HepG2 (cell line): ENCODE measurements around the gene MYCBPAP. TPM values are rescaled to one million over a fixed set of nuclear protein-coding genes. Genes with fewer than 3 reads are reported as not detected.

Source experiments
- ATAC-seq: fragments of 200-7000 bp; cut with Tn5 transposase; 3 replicates; pipeline ENCODE4 v1.9.1; 2020; ENCODE audit warnings: mild to moderate bottlenecking, moderate library complexity
- BruUV-seq: library from RNA; stranded (reverse); fragments of 400-500 nt; replicated peaks from 2 replicates; lab custom pipeline; 2021; lab: Mats Ljungman, UMichigan
- CTCF ChIA-PET: fragments of 300-600 bp; formaldehyde crosslinking; extraction: SDS; loops from one replicate; lab custom pipeline; 2021; ENCODE audit warnings: low total read pairs, inconsistent platforms, low intra/inter-chr PET ratio; lab: Yijun Ruan, JAX
- POLR2A ChIA-PET: fragments of 350-600 bp; sonication (Branson Sonifier 250); formaldehyde crosslinking; loops from one replicate; lab custom pipeline; 2020; ENCODE audit warnings: antibody characterized with exemption, inconsistent platforms; lab: Yijun Ruan, JAX
- DNase-seq: peaks from one replicate; pipeline ENCODE4 v3.0.0-alpha.2; 2015; ENCODE audit warnings: low spot score
- FAIRE-seq: peaks from 3 replicates; lab custom pipeline; 2011; peaks lifted over from hg19 to GRCh38; lab: Jason Lieb, UNC
- H2AFZ ChIP-seq: one replicate; pipeline ENCODE4 v1.6.1; 2011; ENCODE audit warnings: low read length, inconsistent platforms
- H3K27ac ChIP-seq: fragments of 300-600 bp; 3 replicates; pipeline ENCODE4 v1.8.0; 2011; ENCODE audit warnings: mixed run types, mild to moderate bottlenecking, mixed read lengths, low read length, inconsistent platforms; ENCODE audit not compliant: insufficient read depth; ENCODE audit errors: extremely low read length
- H3K27me3 ChIP-seq, 2 experiments: fragments of 200-600 bp in 1 of 2; 2 replicates in 1 of 2; 3 replicates in 1 of 2; pipeline versions ENCODE4 v1.6.0 to v1.8.0; 2011; ENCODE audit warnings: low read length in 2 of 2, mild to moderate bottlenecking in 2 of 2, moderate library complexity in 2 of 2, inconsistent platforms in 1 of 2; ENCODE audit not compliant: insufficient read depth in 2 of 2, control insufficient read depth in 1 of 2
- H3K36me3 ChIP-seq, 2 experiments: fragments of 200-600 bp in 1 of 2; replicated peaks in 1 of 2; 2 replicates in 1 of 2; 3 replicates in 1 of 2; pipeline versions ENCODE4 v1.5.1 to v1.8.0; 2011; ENCODE audit warnings: low read length in 2 of 2, inconsistent platforms in 1 of 2; ENCODE audit not compliant: insufficient read depth in 2 of 2, control insufficient read depth in 1 of 2
- H3K4me1 ChIP-seq: 2 replicates; pipeline ENCODE4 v1.5.1; 2012; ENCODE audit warnings: low read length, inconsistent platforms; ENCODE audit not compliant: insufficient read depth
- H3K4me2 ChIP-seq: 2 replicates; pipeline ENCODE4 v1.6.0; 2011; ENCODE audit warnings: low read depth, low read length, inconsistent platforms
- H3K4me3 ChIP-seq, 3 experiments: fragments of 200-600 bp in 1 of 3; sonication (generic), shearing (Covaris generic) in 1 of 3; replicated peaks in 1 of 3; 2 replicates each; pipeline ENCODE4 v1.5.1; 2011 to 2016; ENCODE audit warnings: low read length in 3 of 3, inconsistent platforms in 2 of 3, low read depth in 2 of 3, mild to moderate bottlenecking in 2 of 3, control low read depth in 1 of 3, mixed read lengths in 1 of 3; ENCODE audit not compliant: insufficient read depth in 1 of 3
- H3K79me2 ChIP-seq: one replicate; pipeline ENCODE4 v1.6.1; 2011; ENCODE audit warnings: low read length, inconsistent platforms; ENCODE audit not compliant: insufficient read depth
- H3K9ac ChIP-seq: 2 replicates; pipeline ENCODE4 v1.6.0; 2011; ENCODE audit warnings: mild to moderate bottlenecking, low read depth, low read length, inconsistent platforms; ENCODE audit not compliant: insufficient read depth
- H3K9me3 ChIP-seq: 2 replicates; pipeline ENCODE4 v1.5.1; 2012; ENCODE audit warnings: mild to moderate bottlenecking, low read length
- H4K20me1 ChIP-seq: 2 replicates; pipeline ENCODE4 v1.6.0; 2011; ENCODE audit warnings: inconsistent platforms, mild to moderate bottlenecking, low read length, moderate library complexity; ENCODE audit not compliant: insufficient read depth
- ATF3 ChIP-seq: sonication (generic); formaldehyde crosslinking; IDR thresholded peaks from 2 replicates; pipeline ENCODE4 v1.4.0; 2020; ENCODE audit warnings: missing genetic modification reagents
- CBX1 ChIP-seq: IDR thresholded peaks from one replicate; pipeline ENCODE4 v1.6.1; 2016; ENCODE audit warnings: antibody characterized with exemption, low read depth
- RFX1 ChIP-seq: fragments of 450-650 bp; IDR thresholded peaks from 2 replicates; pipeline ENCODE4 v1.6.1; 2017
- SP1 ChIP-seq, 2 experiments: fragments of 450-650 bp in 1 of 2; sonication (generic) in 1 of 2; formaldehyde crosslinking in 1 of 2; IDR thresholded peaks; 2 replicates each; pipeline versions ENCODE4 v1.4.0 to v1.6.1; 2016 to 2020; ENCODE audit warnings: missing genetic modification reagents in 1 of 2
- ZFP41 ChIP-seq: sonication (generic); formaldehyde crosslinking; IDR thresholded peaks from 2 replicates; pipeline ENCODE4 v1.4.0; 2020; ENCODE audit warnings: mild to moderate bottlenecking, missing genetic modification reagents, borderline replicate concordance
- ZNF235 ChIP-seq: sonication (generic); formaldehyde crosslinking; IDR thresholded peaks from 2 replicates; pipeline ENCODE4 v1.8.1; 2023; ENCODE audit warnings: mild to moderate bottlenecking, missing genetic modification reagents, borderline replicate concordance
- ZNF382 ChIP-seq: sonication (generic); formaldehyde crosslinking; IDR thresholded peaks from 2 replicates; pipeline ENCODE4 v1.5.0; 2020; ENCODE audit warnings: missing genetic modification reagents, mild to moderate bottlenecking, borderline replicate concordance
- ZNF660 ChIP-seq: sonication (generic); formaldehyde crosslinking; IDR thresholded peaks from 2 replicates; pipeline ENCODE4 v1.5.1; 2020; ENCODE audit warnings: mild to moderate bottlenecking, low read depth, missing genetic modification reagents, borderline replicate concordance
- ZNF781 ChIP-seq: sonication (generic); formaldehyde crosslinking; IDR thresholded peaks from 2 replicates; pipeline ENCODE4 v1.5.1; 2020; ENCODE audit warnings: borderline replicate concordance, mild to moderate bottlenecking, missing genetic modification reagents; ENCODE audit errors: not compliant biosample characterization
- ZNF792 ChIP-seq: IDR thresholded peaks from 2 replicates; pipeline ENCODE4 v1.6.1; 2016
- WGBS: methylation state at CpG from one replicate; pipeline ENCODE4 v1.1.6; 2017; ENCODE audit warnings: low lambda C conversion rate; 5-methylcytosine and 5-hydroxymethylcytosine counted together
- in situ Hi-C: cut with HindIII; loops from 2 replicates; pipeline ENCODE4 v1.10.0; 2017; ENCODE audit warnings: low pct_unique_long_range_greater_than_20kb; ENCODE audit not compliant: extremely low pct_ligation_motif_present
- intact Hi-C: fragments of 100-400 bp; cut with micrococcal nuclease; formaldehyde crosslinking; loops from one replicate; pipeline ENCODE4 v1.10.0; 2022; ENCODE audit not compliant: unreplicated experiment
- polyA plus RNA-seq, 8 experiments: library from polyadenylated mRNA; depleted of rRNA in 3 of 8; stranded (reverse) in 7 of 8; unstranded in 1 of 8; fragments of >200 nt; fragmentation: Illumina TruSeq in 4 of 8; extraction: Trizol in 4 of 8; gene quantifications; 2 replicates each; pipeline versions ENCODE4 v1.2.1 to v1.2.3, GENCODE V29; 2011 to 2016; ENCODE audit warnings: low read depth in 4 of 8, missing spikeins in 1 of 8, mixed read lengths in 1 of 8; ENCODE audit not compliant: insufficient read depth in 1 of 8
- total RNA-seq, 5 experiments: library from RNA; depleted of rRNA; stranded (reverse); fragments of >200 nt; fragmentation: Illumina TruSeq; extraction: Trizol; gene quantifications; 2 replicates each; pipeline ENCODE4 v1.2.3, GENCODE V29; 2016; ENCODE audit warnings: low read depth in 1 of 5
- TF ChIP-seq, protein P1 (sequence below): sonication (generic); formaldehyde crosslinking; IDR thresholded peaks from 2 replicates; pipeline ENCODE4 v1.9.0; 2021; ENCODE audit warnings: mild to moderate bottlenecking, missing genetic modification reagents
- TF ChIP-seq, protein P2 (sequence below): sonication (generic); formaldehyde crosslinking; IDR thresholded peaks from 2 replicates; pipeline ENCODE4 v1.5.0; 2020; ENCODE audit warnings: missing genetic modification reagents
- TF ChIP-seq, protein P3 (sequence below): sonication (generic); formaldehyde crosslinking; IDR thresholded peaks from 2 replicates; pipeline ENCODE4 v1.5.0; 2020; ENCODE audit warnings: missing genetic modification reagents, mild to moderate bottlenecking, borderline replicate concordance
- TF ChIP-seq, protein P4 (sequence below): sonication (generic); IDR thresholded peaks from 2 replicates; pipeline ENCODE4 v1.6.1; 2016; ENCODE audit warnings: low read depth, borderline replicate concordance

Gene MYCBPAP
- total and polyA plus RNA-seq, 2 of the 13 experiments (the other 11 are each of a cell fraction or from before 2014, with no cell fraction given), result 0.22 to 0.24 TPM

DNA sequence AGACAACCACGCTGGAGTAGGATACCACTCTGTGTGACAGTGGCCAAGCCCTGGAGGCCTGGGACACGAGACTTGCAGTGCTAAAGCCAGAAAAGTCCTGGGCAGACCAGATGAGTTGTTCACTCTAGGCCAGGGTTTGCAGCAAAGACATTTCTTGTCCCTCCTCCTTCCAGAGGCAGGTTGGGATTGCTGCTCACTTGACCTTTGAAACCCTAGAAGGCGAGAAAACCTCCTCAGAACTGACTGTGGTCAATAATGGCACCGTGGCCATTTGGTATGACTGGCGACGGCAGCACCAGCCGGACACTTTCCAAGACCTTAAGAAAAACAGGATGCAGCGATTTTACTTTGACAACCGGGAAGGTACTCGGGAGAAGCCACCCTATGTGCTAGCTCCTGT lies 14.5 kb downstream of the MYCBPAP start (continued):
- TF ChIP-seq, protein P1, sequence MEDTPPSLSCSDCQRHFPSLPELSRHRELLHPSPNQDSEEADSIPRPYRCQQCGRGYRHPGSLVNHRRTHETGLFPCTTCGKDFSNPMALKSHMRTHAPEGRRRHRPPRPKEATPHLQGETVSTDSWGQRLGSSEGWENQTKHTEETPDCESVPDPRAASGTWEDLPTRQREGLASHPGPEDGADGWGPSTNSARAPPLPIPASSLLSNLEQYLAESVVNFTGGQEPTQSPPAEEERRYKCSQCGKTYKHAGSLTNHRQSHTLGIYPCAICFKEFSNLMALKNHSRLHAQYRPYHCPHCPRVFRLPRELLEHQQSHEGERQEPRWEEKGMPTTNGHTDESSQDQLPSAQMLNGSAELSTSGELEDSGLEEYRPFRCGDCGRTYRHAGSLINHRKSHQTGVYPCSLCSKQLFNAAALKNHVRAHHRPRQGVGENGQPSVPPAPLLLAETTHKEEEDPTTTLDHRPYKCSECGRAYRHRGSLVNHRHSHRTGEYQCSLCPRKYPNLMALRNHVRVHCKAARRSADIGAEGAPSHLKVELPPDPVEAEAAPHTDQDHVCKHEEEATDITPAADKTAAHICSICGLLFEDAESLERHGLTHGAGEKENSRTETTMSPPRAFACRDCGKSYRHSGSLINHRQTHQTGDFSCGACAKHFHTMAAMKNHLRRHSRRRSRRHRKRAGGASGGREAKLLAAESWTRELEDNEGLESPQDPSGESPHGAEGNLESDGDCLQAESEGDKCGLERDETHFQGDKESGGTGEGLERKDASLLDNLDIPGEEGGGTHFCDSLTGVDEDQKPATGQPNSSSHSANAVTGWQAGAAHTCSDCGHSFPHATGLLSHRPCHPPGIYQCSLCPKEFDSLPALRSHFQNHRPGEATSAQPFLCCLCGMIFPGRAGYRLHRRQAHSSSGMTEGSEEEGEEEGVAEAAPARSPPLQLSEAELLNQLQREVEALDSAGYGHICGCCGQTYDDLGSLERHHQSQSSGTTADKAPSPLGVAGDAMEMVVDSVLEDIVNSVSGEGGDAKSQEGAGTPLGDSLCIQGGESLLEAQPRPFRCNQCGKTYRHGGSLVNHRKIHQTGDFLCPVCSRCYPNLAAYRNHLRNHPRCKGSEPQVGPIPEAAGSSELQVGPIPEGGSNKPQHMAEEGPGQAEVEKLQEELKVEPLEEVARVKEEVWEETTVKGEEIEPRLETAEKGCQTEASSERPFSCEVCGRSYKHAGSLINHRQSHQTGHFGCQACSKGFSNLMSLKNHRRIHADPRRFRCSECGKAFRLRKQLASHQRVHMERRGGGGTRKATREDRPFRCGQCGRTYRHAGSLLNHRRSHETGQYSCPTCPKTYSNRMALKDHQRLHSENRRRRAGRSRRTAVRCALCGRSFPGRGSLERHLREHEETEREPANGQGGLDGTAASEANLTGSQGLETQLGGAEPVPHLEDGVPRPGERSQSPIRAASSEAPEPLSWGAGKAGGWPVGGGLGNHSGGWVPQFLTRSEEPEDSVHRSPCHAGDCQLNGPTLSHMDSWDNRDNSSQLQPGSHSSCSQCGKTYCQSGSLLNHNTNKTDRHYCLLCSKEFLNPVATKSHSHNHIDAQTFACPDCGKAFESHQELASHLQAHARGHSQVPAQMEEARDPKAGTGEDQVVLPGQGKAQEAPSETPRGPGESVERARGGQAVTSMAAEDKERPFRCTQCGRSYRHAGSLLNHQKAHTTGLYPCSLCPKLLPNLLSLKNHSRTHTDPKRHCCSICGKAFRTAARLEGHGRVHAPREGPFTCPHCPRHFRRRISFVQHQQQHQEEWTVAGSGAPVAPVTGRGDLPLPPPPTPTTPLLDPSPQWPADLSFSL, result no peak

DNA sequence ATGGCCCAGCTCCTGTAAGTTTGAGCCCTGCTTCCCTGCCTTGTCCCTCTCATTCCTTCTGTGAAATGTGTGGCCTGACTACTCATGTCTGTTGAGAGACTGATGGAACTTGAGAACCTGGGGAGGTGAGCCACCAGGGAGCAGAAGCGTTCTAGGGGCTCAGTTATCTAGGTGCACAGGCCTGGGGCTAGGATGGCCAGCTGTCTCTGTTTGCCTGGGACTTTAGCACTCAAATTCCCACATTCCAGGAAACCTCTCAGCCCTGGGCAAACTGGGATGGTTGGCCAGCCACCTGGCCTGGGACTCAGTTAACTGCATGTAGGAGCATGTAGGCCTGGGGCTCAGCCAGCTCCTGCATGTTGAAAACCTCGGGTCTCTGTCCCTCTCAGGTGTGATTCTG lies 15.0 kb downstream of the MYCBPAP start:
- in situ Hi-C loops, result no loop called here
- no peaks in the 10 kb centered on the region for H3K9me3 ChIP-seq
- CTCF ChIA-PET, result no interaction called here
- peaks cover 34% of the 10 kb centered on the region for H3K4me1 ChIP-seq
- H3K27ac ChIP-seq, result no peak overlapping the region
- no peak overlapping the region for H3K4me2 ChIP-seq
- intact Hi-C loops, result no loop called here
- BruUV-seq, result no TSS peak
- DNase-seq (peak; percentile 55), FAIRE-seq (peak; percentile 63), ATAC-seq (peak; percentile 36)
- 0 out of 5 replicates have a peak, but pooled peaks cover 0 to 4% of the 10 kb centered on the region in 2 experiments for H3K27me3 ChIP-seq
- H4K20me1 ChIP-seq, result no peaks in the 10 kb centered on the region
- H3K36me3 ChIP-seq, result no peaks in the 10 kb centered on the region
- 0% methylated on average over 2 of the region's 2 CpGs for WGBS
- H3K9ac ChIP-seq, result no peak overlapping the region
- no peak overlapping the region for H3K4me3 ChIP-seq
- no peaks in the 10 kb centered on the region for H3K79me2 ChIP-seq
- POLR2A ChIA-PET, result no interaction called here
- no peak overlapping the region for H2AFZ ChIP-seq
- TF ChIP-seq, protein P2, sequence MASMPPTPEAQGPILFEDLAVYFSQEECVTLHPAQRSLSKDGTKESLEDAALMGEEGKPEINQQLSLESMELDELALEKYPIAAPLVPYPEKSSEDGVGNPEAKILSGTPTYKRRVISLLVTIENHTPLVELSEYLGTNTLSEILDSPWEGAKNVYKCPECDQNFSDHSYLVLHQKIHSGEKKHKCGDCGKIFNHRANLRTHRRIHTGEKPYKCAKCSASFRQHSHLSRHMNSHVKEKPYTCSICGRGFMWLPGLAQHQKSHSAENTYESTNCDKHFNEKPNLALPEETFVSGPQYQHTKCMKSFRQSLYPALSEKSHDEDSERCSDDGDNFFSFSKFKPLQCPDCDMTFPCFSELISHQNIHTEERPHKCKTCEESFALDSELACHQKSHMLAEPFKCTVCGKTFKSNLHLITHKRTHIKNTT, result no peak
- TF ChIP-seq ZNF792 (no peak), ATF3 (no peak), CBX1 (no peak), ZFP41 (CRISPR knock-in tag) (no peak), ZNF660 (CRISPR knock-in tag) (no peak), ZNF781 (CRISPR knock-in tag) (no peak), ZNF382 (CRISPR knock-in tag) (no peak), ZNF235 (no peak), RFX1 (no peak), SP1 (IDR thresholded peaks at IDR 0.05) (no peak), SP1 (CRISPR knock-in tag; IDR thresholded peaks at IDR 0.05) (no peak)
- TF ChIP-seq, protein P3, sequence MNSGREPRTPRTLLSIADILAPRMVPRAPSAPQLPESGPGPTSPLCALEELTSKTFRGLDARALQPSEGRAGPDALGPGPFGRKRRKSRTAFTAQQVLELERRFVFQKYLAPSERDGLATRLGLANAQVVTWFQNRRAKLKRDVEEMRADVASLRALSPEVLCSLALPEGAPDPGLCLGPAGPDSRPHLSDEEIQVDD (CRISPR knock-in tag), result 0 out of 2 replicates have a peak, but pooled peaks have one; percentile 44
- TF ChIP-seq, protein P4, sequence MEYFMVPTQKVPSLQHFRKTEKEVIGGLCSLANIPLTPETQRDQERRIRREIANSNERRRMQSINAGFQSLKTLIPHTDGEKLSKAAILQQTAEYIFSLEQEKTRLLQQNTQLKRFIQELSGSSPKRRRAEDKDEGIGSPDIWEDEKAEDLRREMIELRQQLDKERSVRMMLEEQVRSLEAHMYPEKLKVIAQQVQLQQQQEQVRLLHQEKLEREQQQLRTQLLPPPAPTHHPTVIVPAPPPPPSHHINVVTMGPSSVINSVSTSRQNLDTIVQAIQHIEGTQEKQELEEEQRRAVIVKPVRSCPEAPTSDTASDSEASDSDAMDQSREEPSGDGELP, result peak; percentile 27; the same call in 1 of the 2 replicates
